ENCODE measurements around the gene ZNFX1.

DNA sequence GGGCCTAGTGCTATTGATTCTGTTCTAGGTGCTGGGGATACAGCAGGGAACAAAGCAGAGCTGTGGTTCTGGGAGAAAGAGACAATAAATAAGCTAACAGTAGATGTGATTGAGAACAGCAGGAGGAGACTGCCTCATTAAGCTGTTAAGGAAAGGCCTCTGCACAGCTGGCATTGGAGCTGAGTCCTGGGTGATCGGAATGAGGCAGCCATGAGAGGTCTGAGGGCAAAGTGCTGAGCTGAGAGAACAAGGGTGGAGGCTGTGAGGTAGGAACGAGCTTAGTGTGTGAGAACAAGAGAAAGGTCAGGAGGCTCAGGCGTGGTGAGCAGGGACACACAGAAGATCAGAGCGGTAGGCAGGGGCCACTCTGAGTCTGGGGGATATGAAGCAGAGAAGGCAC is 40.3 kb downstream of the ZNFX1 start:
- TF ChIP-seq CTCF (conservative IDR thresholded peaks at IDR 0.05): no peak
- no peak for TF ChIP-seq ZFX (IDR thresholded peaks at IDR 0.05)
